A549 treated with CpdA at 1 μM for 4 hours (cell line): ENCODE measurements around the gene TTC31. TPM values are rescaled to one million over a fixed set of nuclear protein-coding genes. Genes with fewer than 3 reads are reported as not detected.

Experiments
- total RNA-seq: library from RNA; stranded (reverse); fragments of 200-300 nt; extraction: Qiagen RNA extraction; gene quantifications from 5 replicates; pipeline ENCODE4 v1.2.3, GENCODE V29; 2022; ENCODE audit warnings: low read depth

The TTC31 gene
- total RNA-seq: 15.1 to 18.4 TPM (median 15.3 TPM) in 5 replicates

GRCh38 chr2:74482801-74483674 is at the start of gene TTC31, which contains the start of gene CCDC142:
Gene TTC31 (plus strand): TSS chr2:74483081. CDS start chr2:74483096, 15 bp downstream.
Gene CCDC142 (minus strand): TSS chr2:74482998. CDS start chr2:74482837, 161 bp downstream.

GRCh38 chr2:74441690-74442482 is 41.0 kb upstream of the TTC31 start, which contains the start of gene RTKN:
Gene RTKN (minus strand): TSS chr2:74441937. CDS start chr2:74441816, 121 bp downstream.

GRCh38 chr2:74454654-74455511 is 28.0 kb upstream of the TTC31 start, which contains the start of gene INO80B:
Gene INO80B (plus strand): TSS chr2:74455087. CDS start chr2:74455117, 30 bp downstream.

GRCh38 chr2:74458132-74458937 is 24.5 kb upstream of the TTC31 start, which contains the start of gene WBP1:
Gene WBP1 (plus strand): TSS chr2:74458438. CDS start chr2:74458603, 165 bp downstream.

GRCh38 chr2:74472086-74472944 is 10.6 kb upstream of the TTC31 start, which contains the start of gene MRPL53:
Gene MRPL53 (minus strand): TSS chr2:74472680. CDS start chr2:74472660, 20 bp downstream.

GRCh38 chr2:74499267-74499939 is 16.5 kb downstream of the TTC31 start, which contains the start of gene LBX2:
Gene LBX2 (minus strand): TSS chr2:74499603. CDS start chr2:74499537, 66 bp downstream.

GRCh38 chr2:74507145-74507925 is 24.5 kb downstream of the TTC31 start, which contains the start of gene PCGF1:
Gene PCGF1 (minus strand): TSS chr2:74507695. CDS start chr2:74507668, 27 bp downstream.

GRCh38 chr2:74514368-74515270 is 31.7 kb downstream of the TTC31 start, which contains the start of gene TLX2:
Gene TLX2 (plus strand): TSS chr2:74514450. CDS start chr2:74514807, 357 bp downstream.

GRCh38 chr2:74525717-74526648 is 43.1 kb downstream of the TTC31 start, which contains the start of gene DQX1:
Gene DQX1 (minus strand): TSS chr2:74526231. CDS start chr2:74525729, 502 bp downstream.

GRCh38 chr2:74529357-74530238 is 46.7 kb downstream of the TTC31 start, which contains the start of the genes AUP1 and HTRA2:
Gene AUP1 (minus strand): TSS chr2:74529706. CDS start chr2:74529629, 77 bp downstream.
Gene HTRA2 (plus strand): TSS chr2:74529933. CDS start chr2:74530007, 74 bp downstream.

